Germinal center (tissue), 1 donor: ENCODE results near the gene GRID2.

Source experiments
- DNase-seq: peaks from one replicate; pipeline ENCODE4 v3.0.0; 2012; ENCODE audit warnings: mixed read lengths, low spot score

The GRID2 gene

DNA sequence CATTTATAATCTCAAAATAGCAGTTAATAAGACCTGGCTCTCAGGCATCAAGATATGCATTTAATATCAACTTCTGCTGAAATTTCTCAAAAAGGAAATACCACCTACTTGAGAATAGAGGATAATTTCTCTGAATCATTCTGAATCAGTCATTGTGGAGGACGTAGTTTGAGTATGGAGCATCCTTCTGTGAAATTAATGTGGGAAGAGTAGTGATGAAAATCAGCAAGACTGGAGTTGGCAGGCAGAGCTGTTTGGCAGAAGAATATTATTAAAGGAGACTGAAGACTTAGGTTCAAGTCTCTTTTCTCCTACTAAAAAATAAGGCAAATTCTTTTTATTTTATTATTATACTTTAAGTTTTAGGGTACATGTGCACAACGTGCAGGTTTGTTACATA is 1199.2 kb downstream of the GRID2 start:
- no peak for DNase-seq

DNA sequence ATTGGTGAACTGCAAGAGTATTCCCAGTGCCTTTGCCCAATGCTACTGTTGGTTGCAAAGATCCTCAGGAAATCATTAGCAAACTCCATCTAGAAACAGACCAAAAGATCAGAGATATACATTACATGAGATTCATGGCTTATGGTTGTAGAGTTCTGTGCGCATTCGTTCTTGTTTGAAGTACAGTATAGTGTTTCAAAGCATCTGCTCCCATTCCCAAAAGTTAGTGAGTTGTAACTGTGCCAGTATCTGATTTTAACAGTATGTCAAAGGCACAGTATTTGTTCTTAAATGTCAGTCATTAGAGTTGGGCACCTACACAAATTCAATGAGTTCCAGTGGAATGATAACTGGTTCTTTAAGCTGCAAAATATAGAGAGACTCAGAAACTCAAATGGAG is 1210.1 kb downstream of the GRID2 start:
- no peak for DNase-seq

GRCh38 chr4:93515208-93515607 is 1211.4 kb downstream of the GRID2 start:
- DNase-seq = no peak

DNA sequence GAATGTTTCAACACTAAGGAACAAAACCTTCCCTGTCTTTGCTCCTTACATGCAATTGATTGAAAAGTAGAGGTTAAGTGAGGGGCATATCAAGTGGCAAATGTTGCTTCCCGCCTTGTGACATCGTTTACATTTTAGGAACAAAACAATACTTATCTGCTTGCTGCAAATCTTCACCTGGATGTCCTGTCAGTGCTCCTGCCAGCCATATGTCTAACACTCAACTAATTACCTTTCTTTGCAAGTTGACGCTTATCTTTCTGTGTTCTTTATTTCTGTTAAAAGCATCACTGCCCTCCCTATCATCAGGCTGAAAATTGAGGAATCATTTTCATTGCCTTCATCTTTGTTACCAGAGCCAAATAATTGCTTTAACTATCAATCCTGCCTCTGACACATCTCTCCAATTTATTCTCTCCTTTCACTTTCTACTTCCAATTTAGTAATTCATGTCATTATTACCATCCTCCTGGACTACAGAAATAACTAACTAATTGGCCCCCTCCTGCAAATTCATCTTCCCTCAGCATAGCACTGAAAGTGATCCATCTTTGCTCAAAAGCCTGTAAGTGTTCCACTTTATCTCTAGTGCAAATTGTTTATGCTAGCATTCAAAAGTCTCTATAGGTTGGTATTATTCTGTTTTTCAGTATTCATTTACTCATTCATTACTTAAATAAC is 1226.1 kb downstream of the GRID2 start:
- DNase-seq = no peak

GRCh38 chr4:93532234-93532633 is 1228.5 kb downstream of the GRID2 start:
- no peak for DNase-seq

DNA sequence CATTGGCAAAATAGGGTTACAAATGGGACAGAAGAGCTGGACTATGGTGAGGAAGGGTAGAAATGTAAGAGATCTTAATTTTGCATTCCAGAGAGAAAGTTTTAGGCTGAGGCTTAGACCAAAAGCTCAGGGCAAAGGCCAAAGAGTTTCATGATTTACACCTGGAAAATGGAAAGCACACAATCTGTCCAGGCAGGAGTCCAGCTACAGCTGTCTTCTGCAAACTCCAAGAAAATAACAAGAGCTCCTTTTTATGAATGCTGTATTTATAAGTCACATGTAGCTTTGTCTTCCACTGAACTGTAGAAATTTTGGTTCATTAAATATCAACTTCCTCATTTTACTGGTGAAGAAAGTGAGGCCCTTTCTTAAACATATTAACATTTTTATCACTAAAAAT is 1236.8 kb downstream of the GRID2 start:
- DNase-seq = no peak

DNA sequence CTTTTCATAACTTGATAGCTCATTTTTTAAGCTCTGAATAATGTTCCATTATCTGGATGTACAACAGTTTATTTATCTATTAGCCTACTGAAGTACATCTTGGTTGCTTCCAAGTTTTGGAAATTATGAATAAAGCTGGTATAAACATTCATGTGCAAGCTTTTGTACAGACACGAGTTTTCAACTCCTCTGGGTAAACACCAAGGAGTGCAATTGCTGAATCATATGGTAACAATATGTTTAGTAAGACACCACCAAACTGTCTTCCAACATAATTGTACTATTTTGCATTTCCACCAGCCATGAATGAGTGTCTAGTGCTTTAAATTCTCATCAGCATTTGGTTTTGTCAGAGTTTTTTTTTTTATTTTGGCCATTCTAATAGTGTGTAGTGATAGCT is 1258.1 kb downstream of the GRID2 start:
- no peak for DNase-seq

DNA sequence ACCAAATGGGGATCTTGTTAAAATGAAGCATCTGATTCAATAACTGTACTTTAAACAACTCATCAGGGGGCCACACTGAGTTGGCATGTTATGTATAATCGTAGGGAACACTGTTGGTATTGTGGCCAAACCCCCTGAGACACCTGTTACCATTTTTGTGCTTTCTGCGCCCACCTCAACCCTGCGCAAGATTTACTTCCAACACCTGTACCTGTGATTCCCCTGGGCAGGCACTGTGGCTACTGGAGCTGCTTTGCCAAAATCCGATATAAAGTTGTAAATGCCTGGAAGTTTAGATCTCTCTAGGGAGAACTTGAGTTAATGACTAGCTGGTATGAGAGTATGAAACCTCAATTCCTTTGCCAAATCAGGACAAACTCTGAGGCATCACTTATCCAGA is 1265.0 kb downstream of the GRID2 start:
- no peak for DNase-seq

- DNase-seq = no peak
Observed at GRCh38 chr4:93573285-93573684, 1269.5 kb downstream of the GRID2 start.

GRCh38 chr4:93578942-93579341 is 1275.2 kb downstream of the GRID2 start:
- DNase-seq = no peak

DNA sequence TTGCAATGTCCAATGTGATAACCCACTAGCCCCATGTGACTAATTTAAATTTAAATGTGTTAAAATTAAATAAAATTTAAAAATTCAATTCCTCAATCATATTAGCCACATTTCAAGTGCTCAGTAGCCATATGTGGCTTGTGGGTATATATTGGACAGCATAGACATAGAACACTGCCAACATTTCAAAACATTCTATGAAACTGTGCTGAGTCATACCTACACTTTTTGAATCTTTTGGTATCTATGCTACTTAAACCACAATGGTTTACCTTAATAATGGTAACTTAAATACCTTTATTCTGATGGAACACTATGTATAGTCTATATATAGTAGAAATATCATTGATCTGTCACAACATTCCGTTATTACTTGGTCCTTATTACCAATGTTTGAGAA is 1301.4 kb downstream of the GRID2 start:
- DNase-seq = no peak

GRCh38 chr4:93617606-93618005 is 1313.8 kb downstream of the GRID2 start:
- no peak for DNase-seq

- no peak for DNase-seq
Observed at GRCh38 chr4:93633721-93634120, 1330.0 kb downstream of the GRID2 start.

GRCh38 chr4:93635943-93636342 is 1332.2 kb downstream of the GRID2 start:
- no peak for DNase-seq

DNA sequence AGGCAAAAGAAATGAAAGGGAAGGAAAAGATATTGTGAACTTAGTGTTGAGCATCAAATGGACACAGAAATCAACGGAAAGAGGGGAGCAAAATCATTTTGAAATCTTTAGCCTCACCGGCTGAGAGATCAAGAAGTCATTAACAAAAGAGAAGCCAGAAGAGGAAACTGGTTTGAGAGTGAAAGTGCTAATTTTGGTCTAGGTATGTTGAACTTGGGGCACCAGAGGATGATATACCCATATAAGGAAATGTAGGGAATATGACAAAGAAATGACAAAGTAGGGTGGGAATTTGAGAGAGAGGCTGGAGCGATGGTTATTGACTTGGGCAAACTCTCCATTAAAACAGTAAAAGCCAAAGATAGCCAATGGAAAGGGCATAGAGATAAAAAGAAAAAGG is 1341.4 kb downstream of the GRID2 start:
- no peak for DNase-seq

- no peak for DNase-seq
Observed at GRCh38 chr4:93646233-93646930, 1342.6 kb downstream of the GRID2 start.

DNA sequence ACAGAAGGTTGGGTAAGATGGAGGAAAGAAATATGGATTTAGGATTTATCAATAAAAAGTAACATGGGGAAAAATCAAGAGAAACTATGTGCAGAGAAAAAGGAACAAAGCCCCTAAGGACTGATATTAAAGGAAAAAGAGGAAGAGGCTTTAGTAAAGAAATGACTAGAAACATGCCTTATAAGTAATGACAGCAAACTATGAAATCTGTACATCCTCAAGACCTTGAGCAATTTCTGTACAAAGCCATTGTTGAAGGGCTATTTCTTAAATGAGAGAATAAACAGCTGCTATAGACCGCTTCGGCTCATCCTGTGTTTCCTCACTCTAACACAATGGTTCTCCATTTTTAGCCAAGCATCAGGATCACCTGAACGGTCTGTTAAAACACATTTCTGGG is 1344.5 kb downstream of the GRID2 start:
- no peak for DNase-seq

DNA sequence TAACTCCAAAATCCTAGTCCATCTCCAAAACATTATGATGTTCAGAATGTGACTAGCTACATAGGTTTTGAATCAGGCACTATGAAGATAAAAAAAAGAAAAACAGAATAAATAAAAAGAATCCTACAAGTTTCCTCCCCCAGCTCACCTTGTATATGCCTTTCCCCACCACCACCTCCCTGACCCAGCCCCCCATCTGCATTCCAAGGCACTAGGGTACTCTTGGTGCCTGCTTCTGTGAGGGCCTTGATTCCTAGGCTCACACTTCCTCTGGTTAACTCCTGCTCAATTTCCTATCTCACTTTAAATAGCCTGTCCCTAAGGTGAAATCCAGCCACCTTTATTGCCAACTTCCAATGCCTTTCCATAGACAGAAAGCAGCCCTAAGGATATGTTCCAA is 1346.1 kb downstream of the GRID2 start:
- DNase-seq = no peak

- DNase-seq = no peak
Observed at GRCh38 chr4:93654211-93654610, 1350.4 kb downstream of the GRID2 start.

- no peak for DNase-seq
Observed at GRCh38 chr4:93657527-93657926, 1353.8 kb downstream of the GRID2 start.

GRCh38 chr4:93658443-93658842 is 1354.7 kb downstream of the GRID2 start:
- no peak for DNase-seq

DNA sequence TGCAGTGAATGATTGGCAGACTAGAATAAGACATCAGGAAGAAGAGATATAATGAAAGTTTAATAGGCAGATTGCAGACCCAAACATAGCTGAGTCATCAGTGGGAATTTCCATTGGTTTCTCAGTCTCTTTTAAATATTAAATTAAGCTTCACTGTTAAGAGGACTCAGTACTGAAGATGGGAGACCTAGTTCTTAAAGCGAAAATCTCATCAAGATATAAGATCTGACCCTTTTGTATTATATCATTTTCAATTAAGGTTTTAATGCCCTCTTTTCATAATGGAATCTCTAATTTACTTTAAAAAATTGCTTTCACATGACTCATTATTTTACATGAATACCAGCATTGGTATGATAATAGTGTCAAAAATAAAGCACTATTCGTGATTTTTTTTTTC is 1355.9 kb downstream of the GRID2 start:
- DNase-seq = no peak

DNA sequence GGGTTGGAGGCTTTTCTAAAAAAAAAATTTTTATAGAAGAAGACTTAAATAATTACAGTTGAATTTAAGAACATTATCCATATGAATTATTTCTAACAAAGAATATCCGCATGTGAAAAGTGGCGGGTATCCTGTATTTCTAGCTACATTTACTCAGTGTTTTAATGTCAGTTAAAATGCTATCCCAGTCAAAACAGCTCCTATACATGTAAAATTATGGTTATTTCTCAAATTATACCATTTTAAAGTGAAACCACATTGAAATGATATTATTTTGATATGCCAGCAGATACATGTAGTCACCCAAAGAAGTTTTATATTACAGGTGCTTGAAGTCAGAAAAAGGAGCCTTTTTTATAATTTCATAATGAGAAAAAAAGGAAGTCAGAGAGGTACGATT is 1356.3 kb downstream of the GRID2 start:
- DNase-seq = no peak

- DNase-seq = no peak
Observed at GRCh38 chr4:93670434-93670833, 1366.7 kb downstream of the GRID2 start.
